ENCODE data around the gene HSD11B1L. TPM values are rescaled to one million over a fixed set of nuclear protein-coding genes. Genes with fewer than 3 reads are reported as not detected.

HSD11B1L gene
- total and polyA plus RNA-seq, 5 experiments from 2014 or later, result 2.8 to 6.0 (median 5.5) TPM

DNA sequence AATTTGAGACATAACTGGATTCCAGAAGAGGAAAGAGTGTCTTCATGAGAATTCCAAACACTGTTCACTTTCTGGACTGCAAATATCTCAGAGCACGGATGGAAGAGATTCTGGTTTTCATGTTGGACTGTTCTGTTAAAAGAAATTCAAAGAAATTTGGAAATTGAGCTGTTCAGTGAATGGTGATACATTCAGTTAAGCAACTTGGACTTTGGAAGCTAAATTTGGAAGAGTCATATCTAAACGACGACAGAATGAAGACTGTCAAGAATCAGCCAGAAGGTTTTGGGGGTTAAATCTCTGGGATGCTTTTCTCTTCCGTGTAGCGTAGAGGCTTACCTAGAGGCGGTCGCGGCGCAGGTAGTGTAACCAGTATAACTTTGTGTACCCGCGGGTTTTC is 32.4 kb upstream of the HSD11B1L start:
- DNase-seq (no peak), ATAC-seq (no peak)
- H3K36me3 Mint-ChIP-seq, result peaks cover 5 to 92% (median 21%) of the 10 kb centered on the region in 3 donors
- no peaks in the 10 kb centered on the region for H3K9me3 Mint-ChIP-seq
- H3K4me1 Mint-ChIP-seq, result peaks cover 15 to 36% (median 20%) of the 10 kb centered on the region in 4 donors
- POLR2A ChIA-PET, result interaction anchor here (0.5 to 0.6 kb wide), 3 partner anchors 24 to 1778 kb away, joined by 3 to 6 read pairs (median 5); partner anchors contain the start of gene DUS3L
- no peaks in the 10 kb centered on the region for H3K27me3 Mint-ChIP-seq
- H3K27ac Mint-ChIP-seq, result peak overlapping the region in 2 of 10 donors; percentile 29 to 73
- no peak overlapping the region for H3K4me3 Mint-ChIP-seq

DNA sequence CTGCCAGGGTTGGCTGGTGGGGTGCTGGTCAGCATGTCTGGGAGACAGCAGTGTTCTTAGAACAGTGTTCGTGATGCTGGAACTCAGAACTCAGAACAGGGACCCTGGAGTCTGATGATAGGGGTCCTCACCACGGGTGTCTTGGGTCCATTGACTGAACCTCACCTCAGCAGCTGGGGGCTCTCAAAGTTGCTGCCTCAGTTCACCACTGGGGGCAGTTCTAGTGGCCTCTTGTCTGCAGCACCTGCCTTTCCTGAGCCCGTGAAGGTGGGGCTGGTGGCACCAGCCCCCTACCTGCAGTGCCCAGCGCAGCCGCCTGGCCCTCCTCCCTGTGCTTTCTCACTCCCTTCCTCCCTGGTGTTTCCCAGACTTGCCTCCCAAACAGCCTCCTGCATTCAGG is 29.5 kb upstream of the HSD11B1L start:
- DNase-seq (no peak), ATAC-seq (peak; percentile 30 to 39)
- Mint-ChIP-seq H3K27me3 (no peaks in the 10 kb centered on the region), H3K27ac (peak overlapping the region in 1 of 10 donors; percentile 56), H3K4me3 (no peak overlapping the region), H3K4me1 (peaks cover 4 to 12% (median 8%) of the 10 kb centered on the region in 4 donors), H3K36me3 (peaks cover 5 to 90% (median 29%) of the 10 kb centered on the region in 3 donors), H3K9me3 (no peaks in the 10 kb centered on the region)
- POLR2A ChIA-PET, result no interaction called here

DNA sequence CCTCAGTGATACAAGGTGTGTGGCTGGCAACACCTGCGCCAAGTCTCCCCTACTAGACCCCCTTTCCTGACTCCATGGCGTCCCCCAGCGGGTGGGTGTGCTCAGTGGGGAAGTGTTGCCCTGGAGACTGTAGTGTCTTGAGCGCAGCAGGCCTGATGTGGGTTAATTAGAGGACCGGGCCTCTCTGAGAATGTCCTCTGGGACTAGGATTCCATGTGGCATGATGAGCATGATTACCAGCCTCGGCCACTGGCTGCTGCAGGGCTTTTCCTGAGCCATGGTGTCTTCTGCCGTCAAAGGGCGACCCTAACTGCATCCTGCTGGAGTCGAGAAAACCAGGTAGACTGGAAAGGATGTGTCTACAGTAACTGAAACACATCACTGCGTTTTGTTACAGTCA is 28.6 kb upstream of the HSD11B1L start:
- POLR2A ChIA-PET, result no interaction called here
- H3K27ac Mint-ChIP-seq, result no peak overlapping the region
- H3K9me3 Mint-ChIP-seq, result no peaks in the 10 kb centered on the region
- no peak overlapping the region for H3K4me3 Mint-ChIP-seq
- peaks cover 0 to 5% (median 2%) of the 10 kb centered on the region in 4 donors for H3K4me1 Mint-ChIP-seq
- ATAC-seq (no peak), DNase-seq (no peak)
- H3K27me3 Mint-ChIP-seq, result no peaks in the 10 kb centered on the region
- H3K36me3 Mint-ChIP-seq, result peaks cover 5 to 89% (median 32%) of the 10 kb centered on the region in 3 donors

DNA sequence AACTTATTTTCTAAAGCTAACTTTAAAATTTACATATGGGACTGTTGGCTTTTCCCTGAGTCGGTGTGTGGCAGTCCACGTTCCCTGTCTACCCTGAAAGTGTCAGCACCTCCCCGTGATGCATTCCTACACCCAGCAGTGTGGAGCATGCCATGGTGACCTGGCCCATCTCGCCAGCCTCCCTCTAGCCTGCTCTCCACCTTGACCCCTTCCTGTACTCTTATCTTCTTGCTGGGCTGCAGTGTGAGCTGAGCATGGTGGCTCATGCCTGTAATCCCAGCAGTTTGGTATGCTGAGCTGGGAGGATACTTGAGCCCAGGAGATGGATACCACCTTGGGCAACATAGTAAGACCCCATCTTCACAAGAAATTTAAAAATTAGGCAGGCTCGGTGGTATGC is 25.9 kb upstream of the HSD11B1L start:
- Mint-ChIP-seq H3K27me3 (no peaks in the 10 kb centered on the region), H3K4me1 (peaks cover 0 to 4% (median 0%) of the 10 kb centered on the region in 4 donors), H3K27ac (peak overlapping the region in 1 of 10 donors; percentile 72), H3K9me3 (no peaks in the 10 kb centered on the region), H3K4me3 (no peak overlapping the region), H3K36me3 (peaks cover 0 to 95% (median 28%) of the 10 kb centered on the region in 3 donors)
- DNase-seq (no peak), ATAC-seq (no peak)
- POLR2A ChIA-PET, result no interaction called here

DNA sequence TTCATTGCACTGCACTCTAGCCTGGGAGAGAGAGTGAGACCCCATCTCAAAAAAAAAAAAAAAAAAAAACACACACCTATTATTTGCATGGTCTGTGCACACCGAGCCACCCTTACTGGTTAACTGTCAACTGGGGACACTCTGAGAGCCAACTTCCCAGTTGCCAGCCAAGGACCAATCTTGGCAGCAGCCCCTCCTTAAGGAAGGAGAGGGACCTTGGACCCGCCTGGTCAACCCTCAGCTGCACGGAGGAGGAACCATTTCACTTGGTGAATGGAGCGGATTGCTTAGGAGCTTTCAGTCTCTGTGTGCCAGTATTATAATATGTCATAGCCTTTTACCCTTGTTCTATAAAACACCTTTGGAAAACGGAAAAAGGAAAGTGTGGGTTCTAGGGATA is 25.4 kb upstream of the HSD11B1L start:
- Mint-ChIP-seq H3K27ac (peak overlapping the region in 1 of 10 donors; percentile 70), H3K4me3 (no peak overlapping the region), H3K4me1 (peaks cover 0 to 4% (median 0%) of the 10 kb centered on the region in 4 donors), H3K9me3 (no peaks in the 10 kb centered on the region), H3K27me3 (no peaks in the 10 kb centered on the region), H3K36me3 (peaks cover 0 to 90% (median 28%) of the 10 kb centered on the region in 3 donors)
- POLR2A ChIA-PET, result no interaction called here
- no peak for ATAC-seq
- DNase-seq, result no peak

DNA sequence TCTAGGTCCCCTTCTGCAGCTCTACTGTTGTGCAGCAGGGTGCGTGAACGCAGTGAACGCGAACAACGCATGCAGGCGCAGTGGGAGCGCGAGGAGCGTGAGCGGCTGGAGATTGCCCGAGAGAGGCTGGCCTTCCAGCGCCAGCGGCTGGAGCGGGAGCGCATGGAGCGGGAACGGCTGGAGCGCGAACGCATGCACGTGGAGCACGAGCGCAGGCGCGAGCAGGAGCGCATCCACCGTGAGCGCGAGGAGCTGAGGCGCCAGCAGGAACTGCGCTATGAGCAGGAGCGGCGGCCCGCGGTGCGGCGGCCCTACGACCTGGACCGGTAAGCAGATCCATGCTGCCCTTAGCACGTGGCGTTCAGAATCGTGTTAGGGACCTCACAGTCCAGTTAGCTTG is 19.3 kb upstream of the HSD11B1L start:
- Mint-ChIP-seq H3K36me3 (peaks cover 0 to 91% (median 22%) of the 10 kb centered on the region in 3 donors), H3K27me3 (no peaks in the 10 kb centered on the region), H3K9me3 (no peaks in the 10 kb centered on the region), H3K4me1 (no peaks in the 10 kb centered on the region), H3K4me3 (no peak overlapping the region), H3K27ac (peak overlapping the region in 2 of 10 donors; percentile 69 to 73)
- no peak for ATAC-seq
- DNase-seq, result peak in 1 of 10 donors; percentile 37
- POLR2A ChIA-PET, result interaction anchor here (0.6 to 1.6 kb wide), 3 partner anchors 9 to 39 kb away, joined by 3 to 4 read pairs (median 4); partner anchors contain the start of genes SAFB and SAFB2

DNA sequence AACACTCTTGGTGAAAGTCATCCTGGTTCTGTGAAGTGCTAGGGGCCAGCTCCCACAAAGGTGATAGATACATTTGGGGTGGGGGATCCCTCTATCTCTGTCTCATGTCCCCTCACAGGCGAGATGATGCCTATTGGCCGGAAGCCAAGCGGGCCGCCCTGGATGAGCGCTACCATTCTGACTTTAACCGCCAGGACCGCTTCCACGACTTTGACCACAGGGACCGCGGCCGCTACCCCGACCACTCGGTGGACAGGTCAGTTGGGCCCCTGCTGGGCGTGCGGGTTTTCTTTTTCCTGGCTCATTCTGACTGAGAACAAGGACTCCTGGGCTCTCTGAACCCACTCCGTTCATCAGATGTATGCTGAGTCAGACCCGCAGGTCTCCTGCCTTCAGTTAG is 16.9 kb upstream of the HSD11B1L start:
- peaks cover 0 to 2% (median 0%) of the 10 kb centered on the region in 4 donors for H3K4me1 Mint-ChIP-seq
- POLR2A ChIA-PET, result interaction anchor here (1.5 kb wide), 1 partner anchor 23 kb away, joined by 3 read pairs; no protein-coding TSS in a partner anchor
- H3K36me3 Mint-ChIP-seq, result peaks cover 0 to 92% (median 19%) of the 10 kb centered on the region in 3 donors
- DNase-seq (no peak), ATAC-seq (no peak)
- peak overlapping the region in 1 of 10 donors; percentile 67 for H3K27ac Mint-ChIP-seq
- H3K4me3 Mint-ChIP-seq, result no peak overlapping the region
- peaks cover 0 to 2% (median 0%) of the 10 kb centered on the region in 9 donors for H3K9me3 Mint-ChIP-seq
- no peaks in the 10 kb centered on the region for H3K27me3 Mint-ChIP-seq

DNA sequence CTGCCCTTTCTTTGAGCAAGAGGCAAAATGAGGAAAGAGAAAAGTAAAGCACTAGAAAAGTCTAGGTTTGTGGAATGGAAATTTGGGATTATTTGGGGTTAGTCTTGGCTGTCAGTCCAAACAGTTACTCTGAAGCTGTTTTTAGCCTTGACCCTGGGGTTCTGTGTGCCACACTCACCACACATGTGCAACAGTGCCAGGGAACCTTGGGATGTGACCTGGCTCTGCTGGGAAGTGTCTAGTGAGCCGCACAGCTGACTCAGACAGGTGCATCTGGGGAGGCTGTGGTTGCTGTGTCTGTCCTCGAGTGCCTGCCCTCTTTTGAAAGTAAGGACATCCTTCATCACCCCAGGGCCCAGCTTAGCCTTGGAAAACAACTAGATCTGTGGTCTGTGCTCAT is 16.3 kb upstream of the HSD11B1L start:
- peak overlapping the region in 1 of 10 donors; percentile 31 for H3K27ac Mint-ChIP-seq
- H3K4me1 Mint-ChIP-seq, result peaks cover 0 to 2% (median 0%) of the 10 kb centered on the region in 4 donors

DNA sequence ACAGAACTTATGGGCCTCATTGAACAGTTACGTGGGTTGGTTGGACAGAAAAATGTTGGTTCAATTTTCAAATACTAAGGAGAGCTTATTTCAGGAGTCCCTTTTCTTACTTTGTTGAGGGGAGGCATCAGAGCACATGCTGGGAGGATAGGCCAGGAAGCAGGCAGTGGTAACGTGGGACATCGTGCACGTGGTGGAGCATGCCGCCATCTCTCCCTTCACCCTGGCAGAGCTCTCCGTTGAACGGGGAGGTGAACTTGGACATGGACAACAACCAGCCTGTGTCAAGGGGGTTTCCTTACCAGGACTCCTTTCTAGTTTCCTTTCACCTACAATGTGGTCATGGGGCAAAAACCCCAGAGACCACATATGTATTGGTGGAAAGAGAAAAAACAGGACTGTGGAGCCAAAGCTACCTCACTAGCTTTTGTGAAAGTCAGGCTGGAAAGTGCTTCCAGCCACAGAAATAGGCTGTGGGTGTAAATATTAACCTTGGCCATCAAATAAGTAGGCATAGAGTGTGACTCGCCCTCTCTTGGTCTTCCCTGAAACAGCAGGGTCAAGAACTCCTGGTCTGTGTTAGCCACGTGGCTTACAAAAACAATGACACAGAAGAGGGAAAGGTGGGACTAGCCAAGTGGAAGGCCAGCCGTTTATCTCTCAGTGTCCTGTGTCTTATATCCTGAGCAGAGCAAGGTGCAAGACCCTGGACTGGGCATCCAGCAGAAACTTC is 14.9 kb upstream of the HSD11B1L start:
- peak overlapping the region in 3 of 10 donors; percentile 31 to 57 (median 36) for H3K27ac Mint-ChIP-seq
- ATAC-seq, result no peak

More for the DNA sequence above, 16.3 kb upstream of the HSD11B1L start:
- Mint-ChIP-seq H3K36me3 (peaks cover 0 to 92% (median 19%) of the 10 kb centered on the region in 3 donors), H3K4me3 (no peak overlapping the region), H3K9me3 (peaks cover 0 to 2% (median 0%) of the 10 kb centered on the region in 9 donors), H3K27me3 (no peaks in the 10 kb centered on the region)
- DNase-seq (no peak), ATAC-seq (no peak)
- POLR2A ChIA-PET, result interaction anchor here (1.5 kb wide), 1 partner anchor 23 kb away, joined by 3 read pairs; no protein-coding TSS in a partner anchor

DNA sequence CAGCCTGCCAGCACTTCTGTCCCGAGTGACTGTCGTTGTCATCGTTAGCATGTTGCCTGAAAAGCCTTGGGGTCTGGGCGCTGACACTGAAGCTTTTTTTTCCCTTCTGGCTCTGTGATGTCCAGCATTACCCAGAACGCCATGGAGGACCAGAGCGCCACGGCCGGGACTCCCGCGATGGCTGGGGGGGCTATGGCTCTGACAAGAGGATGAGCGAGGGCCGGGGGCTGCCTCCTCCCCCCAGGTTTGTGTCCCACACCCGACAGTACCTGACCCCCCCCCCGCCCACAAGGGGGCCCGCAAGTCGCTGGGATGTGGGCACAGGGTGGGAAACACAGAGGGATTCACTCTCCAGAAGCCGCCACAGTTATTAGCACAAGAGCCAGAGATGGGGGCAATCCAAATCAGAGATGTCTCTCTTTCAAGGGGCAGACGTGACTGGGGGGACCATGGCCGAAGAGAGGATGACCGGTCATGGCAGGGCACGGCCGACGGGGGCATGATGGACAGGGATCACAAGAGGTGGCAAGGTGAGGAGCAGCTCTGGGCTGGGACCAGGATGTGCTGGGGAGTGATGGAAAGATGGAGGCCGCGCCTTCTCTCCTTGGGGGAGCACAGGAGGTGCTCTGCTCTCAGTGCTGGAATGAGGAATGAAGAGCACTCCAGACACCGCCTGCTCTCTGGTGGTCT is 13.8 kb upstream of the HSD11B1L start:
- peaks cover 0 to 2% (median 0%) of the 10 kb centered on the region in 9 donors for H3K9me3 Mint-ChIP-seq
- peaks cover 0 to 80% (median 16%) of the 10 kb centered on the region in 3 donors for H3K36me3 Mint-ChIP-seq
- peak overlapping the region in 4 of 10 donors; percentile 7 to 73 (median 46) for H3K27ac Mint-ChIP-seq
- H3K4me1 Mint-ChIP-seq, result peaks cover 0 to 2% (median 0%) of the 10 kb centered on the region in 4 donors
- POLR2A ChIA-PET, result no interaction called here
- ATAC-seq (no peak), DNase-seq (peak in 1 of 10 donors; percentile 59)
- H3K27me3 Mint-ChIP-seq, result no peaks in the 10 kb centered on the region
- no peak overlapping the region for H3K4me3 Mint-ChIP-seq

More for the DNA sequence above, 14.9 kb upstream of the HSD11B1L start:
- POLR2A ChIA-PET, result interaction anchor here (1.3 kb wide), 1 partner anchor 43 kb away, joined by 4 read pairs; the partner anchor contains the start of genes SAFB and SAFB2
- Mint-ChIP-seq H3K4me3 (peak overlapping the region in 1 of 10 donors; percentile 18), H3K4me1 (peaks cover 0 to 2% (median 0%) of the 10 kb centered on the region in 4 donors), H3K9me3 (peaks cover 0 to 2% (median 0%) of the 10 kb centered on the region in 9 donors), H3K36me3 (peaks cover 0 to 90% (median 16%) of the 10 kb centered on the region in 3 donors), H3K27me3 (no peaks in the 10 kb centered on the region)
- peak in 1 of 10 donors; percentile 6 for DNase-seq

DNA sequence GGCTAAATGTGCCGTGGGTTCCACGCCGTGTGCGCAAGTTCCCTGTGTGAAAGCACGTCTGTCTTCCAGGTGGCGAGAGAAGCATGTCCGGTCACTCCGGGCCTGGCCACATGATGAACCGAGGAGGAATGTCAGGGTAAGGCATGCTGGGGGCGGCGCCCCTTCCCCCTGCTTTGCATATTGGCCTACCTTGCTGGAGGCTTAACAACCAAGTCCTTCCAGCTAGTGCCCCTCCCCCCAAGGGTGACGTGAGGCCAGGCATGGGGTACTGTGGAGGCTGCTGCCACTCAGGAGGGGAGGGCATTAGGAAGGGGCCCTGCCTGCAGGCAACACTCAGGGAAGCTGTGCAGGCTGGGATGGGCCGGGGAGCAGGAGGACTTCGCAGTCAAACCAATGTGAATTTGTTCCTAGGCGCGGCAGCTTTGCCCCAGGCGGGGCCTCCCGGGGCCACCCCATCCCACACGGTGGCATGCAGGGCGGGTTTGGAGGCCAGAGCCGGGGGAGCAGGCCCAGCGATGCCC is 13.0 kb upstream of the HSD11B1L start:
- Mint-ChIP-seq H3K4me1 (peaks cover 0 to 2% (median under 1%) of the 10 kb centered on the region in 4 donors), H3K36me3 (peaks cover 0 to 73% (median 16%) of the 10 kb centered on the region in 3 donors), H3K27me3 (no peaks in the 10 kb centered on the region), H3K27ac (peak overlapping the region in 2 of 10 donors; percentile 18 to 73), H3K9me3 (peaks cover 0 to 2% (median 0%) of the 10 kb centered on the region in 9 donors), H3K4me3 (no peak overlapping the region)
- peak in 1 of 10 donors; percentile 67 for DNase-seq
- peak in 1 of 2 donors; percentile 27 for ATAC-seq
- POLR2A ChIA-PET, result interaction anchor here (0.7 kb wide), 1 partner anchor 22 kb away, joined by 3 read pairs; the partner anchor contains the start of gene RPL36

DNA sequence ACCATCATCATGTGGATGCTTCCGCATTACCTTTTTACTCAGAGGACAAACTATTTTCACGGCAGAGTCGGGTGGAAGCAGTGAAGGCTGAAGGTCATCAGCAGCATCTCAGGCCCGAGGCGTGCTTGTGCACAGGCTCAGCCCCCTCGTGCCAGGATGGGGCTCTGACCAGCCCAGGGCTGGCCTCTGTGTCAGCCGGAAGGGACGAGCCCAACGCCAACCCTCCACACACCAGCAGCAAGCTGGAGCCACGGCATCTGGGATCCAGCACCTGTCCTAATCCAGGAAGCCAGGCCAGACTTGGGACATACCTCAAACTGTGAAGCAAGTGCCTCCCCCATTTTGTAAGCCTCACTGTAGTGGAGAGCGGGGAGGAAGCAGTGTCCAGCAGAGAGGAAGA is 11.6 kb upstream of the HSD11B1L start:
- ATAC-seq (no peak), DNase-seq (peak in 1 of 10 donors; percentile 58)
- no peak overlapping the region for H3K4me3 Mint-ChIP-seq
- H3K27me3 Mint-ChIP-seq, result no peaks in the 10 kb centered on the region
- H3K36me3 Mint-ChIP-seq, result peaks cover 0 to 59% (median 14%) of the 10 kb centered on the region in 3 donors
- peaks cover 0 to 2% (median 0%) of the 10 kb centered on the region in 9 donors for H3K9me3 Mint-ChIP-seq
- peak overlapping the region in 3 of 10 donors; percentile 65 to 77 (median 76) for H3K27ac Mint-ChIP-seq
- POLR2A ChIA-PET, result interaction anchor here (1.0 kb wide), 1 partner anchor 47 kb away, joined by 4 read pairs; the partner anchor contains the start of genes SAFB and SAFB2
- H3K4me1 Mint-ChIP-seq, result peaks cover 0 to 4% (median 2%) of the 10 kb centered on the region in 4 donors
